Large intestine (tissue), 3 donors: ENCODE results near the gene MAPK12. TPM values are rescaled to one million over a fixed set of nuclear protein-coding genes. Genes with fewer than 3 reads are reported as not detected.

Source experiments
- DNase-seq, 2 donors: peaks; one replicate each; pipeline versions ENCODE4 v3.0.0 to v3.0.0-alpha.2; 2013
- H3K27ac ChIP-seq: one replicate; pipeline ENCODE4 v1.5.1; 2013; ENCODE audit warnings: low read length
- H3K27me3 ChIP-seq: 2 replicates; pipeline ENCODE4 v1.6.1; 2013; ENCODE audit warnings: low read length; ENCODE audit not compliant: control insufficient read depth, insufficient read depth
- H3K36me3 ChIP-seq: 2 replicates; pipeline ENCODE4 v1.6.1; 2013; ENCODE audit warnings: low read length; ENCODE audit not compliant: control insufficient read depth, insufficient read depth
- H3K4me1 ChIP-seq: one replicate; pipeline ENCODE4 v1.6.1; 2013; ENCODE audit warnings: low read length; ENCODE audit not compliant: control insufficient read depth, insufficient read depth
- H3K4me3 ChIP-seq: one replicate; pipeline ENCODE4 v1.5.1; 2013; ENCODE audit warnings: low read length
- H3K9me3 ChIP-seq: one replicate; pipeline ENCODE4 v1.6.1; 2013; ENCODE audit warnings: mild to moderate bottlenecking, low read depth, low read length, moderate library complexity; ENCODE audit not compliant: control insufficient read depth
- WGBS: methylation state at CpG from one replicate; pipeline ENCODE4 v1.1.5; 2013; ENCODE audit warnings: low lambda C conversion rate; ENCODE audit not compliant: insufficient coverage; 5-methylcytosine and 5-hydroxymethylcytosine counted together
- polyA plus RNA-seq: library from polyadenylated mRNA; unstranded; fragments of 120-200 nt; gene quantifications from one replicate; pipeline ENCODE4 v1.2.1, GENCODE V29; 2013

Gene MAPK12
- polyA plus RNA-seq, 1 donor, result 7.6 TPM

- H3K27ac ChIP-seq, result no peak overlapping the region
- DNase-seq, result peak; percentile 54 to 61
- no peaks in the 10 kb centered on the region for H3K27me3 ChIP-seq
- peaks cover 90% of the 10 kb centered on the region for H3K36me3 ChIP-seq
- H3K9me3 ChIP-seq, result peaks cover 19% of the 10 kb centered on the region
- H3K4me3 ChIP-seq, result no peak overlapping the region
- H3K4me1 ChIP-seq, result peaks cover 3% of the 10 kb centered on the region
- WGBS, result no CpG with 5 or more reads among the region's 42 CpGs
These were observed 42.3 kb downstream of the MAPK12 start for GRCh38 chr22:50218996-50219727.

GRCh38 chr22:50218153-50218995, 43.1 kb downstream of the MAPK12 start:
- peaks cover 3% of the 10 kb centered on the region for H3K4me1 ChIP-seq
- no CpG with 5 or more reads among the region's 43 CpGs for WGBS
- no peak overlapping the region for H3K4me3 ChIP-seq
- DNase-seq, result peak in 1 of 2 donors; percentile 29
- no peaks in the 10 kb centered on the region for H3K27me3 ChIP-seq
- H3K36me3 ChIP-seq, result peaks cover 90% of the 10 kb centered on the region
- no peak overlapping the region for H3K27ac ChIP-seq
- H3K9me3 ChIP-seq, result peaks cover 19% of the 10 kb centered on the region

- no peak for DNase-seq
- WGBS, result no CpG with 5 or more reads among the region's 21 CpGs
- peaks cover 3% of the 10 kb centered on the region for H3K4me1 ChIP-seq
- H3K27ac ChIP-seq, result no peak overlapping the region
- H3K36me3 ChIP-seq, result peaks cover 90% of the 10 kb centered on the region
- no peak overlapping the region for H3K4me3 ChIP-seq
- peaks cover 19% of the 10 kb centered on the region for H3K9me3 ChIP-seq
- no peaks in the 10 kb centered on the region for H3K27me3 ChIP-seq
These were observed 43.8 kb downstream of the MAPK12 start for GRCh38 chr22:50217543-50218152.

- no CpG with 5 or more reads among the region's 57 CpGs for WGBS
- DNase-seq, result no peak
- no peaks in the 10 kb centered on the region for H3K27me3 ChIP-seq
- no peak overlapping the region for H3K27ac ChIP-seq
- H3K4me3 ChIP-seq, result no peak overlapping the region
- peaks cover 3% of the 10 kb centered on the region for H3K4me1 ChIP-seq
- peaks cover 90% of the 10 kb centered on the region for H3K36me3 ChIP-seq
- peaks cover 19% of the 10 kb centered on the region for H3K9me3 ChIP-seq
These were observed 44.6 kb downstream of the MAPK12 start for GRCh38 chr22:50216684-50217520.

DNA sequence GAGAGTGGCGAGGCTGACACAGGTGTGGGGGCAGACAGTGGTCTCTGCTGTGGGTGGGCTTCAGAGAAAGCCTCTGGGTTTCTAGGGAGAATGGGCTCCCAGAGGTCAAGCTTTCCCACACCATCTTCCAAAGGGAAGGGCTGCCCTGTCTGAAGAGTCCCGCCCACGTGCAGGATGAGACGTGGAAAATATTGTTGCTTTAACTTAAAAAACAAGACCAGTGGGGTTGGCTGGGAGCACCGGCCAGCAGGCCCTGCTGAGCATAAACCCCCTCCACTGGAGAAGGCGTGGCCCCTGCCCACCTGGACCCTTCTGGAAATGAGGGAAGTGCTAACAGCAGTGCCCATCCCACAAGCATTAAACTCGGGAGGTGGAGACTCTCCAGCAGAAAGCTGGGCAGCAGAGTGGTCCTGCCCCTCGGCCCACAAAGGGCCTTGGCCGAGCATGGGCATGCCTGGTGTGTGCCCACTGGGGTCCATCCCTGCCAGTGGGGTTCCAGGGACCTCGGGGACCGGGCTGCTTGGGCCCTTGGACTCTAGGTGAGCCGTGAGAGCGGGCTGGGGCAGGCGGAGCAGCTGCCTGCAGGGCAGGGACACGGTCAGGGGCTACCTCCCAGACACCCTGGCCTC, 45.3 kb downstream of the MAPK12 start:
- peaks cover 3% of the 10 kb centered on the region for H3K4me1 ChIP-seq
- H3K4me3 ChIP-seq, result no peak overlapping the region
- no peaks in the 10 kb centered on the region for H3K27me3 ChIP-seq
- DNase-seq, result no peak
- peaks cover 86% of the 10 kb centered on the region for H3K36me3 ChIP-seq
- peaks cover 19% of the 10 kb centered on the region for H3K9me3 ChIP-seq
- WGBS, result 75% methylated on average over 2 of the region's 15 CpGs
- H3K27ac ChIP-seq, result no peak overlapping the region

DNA sequence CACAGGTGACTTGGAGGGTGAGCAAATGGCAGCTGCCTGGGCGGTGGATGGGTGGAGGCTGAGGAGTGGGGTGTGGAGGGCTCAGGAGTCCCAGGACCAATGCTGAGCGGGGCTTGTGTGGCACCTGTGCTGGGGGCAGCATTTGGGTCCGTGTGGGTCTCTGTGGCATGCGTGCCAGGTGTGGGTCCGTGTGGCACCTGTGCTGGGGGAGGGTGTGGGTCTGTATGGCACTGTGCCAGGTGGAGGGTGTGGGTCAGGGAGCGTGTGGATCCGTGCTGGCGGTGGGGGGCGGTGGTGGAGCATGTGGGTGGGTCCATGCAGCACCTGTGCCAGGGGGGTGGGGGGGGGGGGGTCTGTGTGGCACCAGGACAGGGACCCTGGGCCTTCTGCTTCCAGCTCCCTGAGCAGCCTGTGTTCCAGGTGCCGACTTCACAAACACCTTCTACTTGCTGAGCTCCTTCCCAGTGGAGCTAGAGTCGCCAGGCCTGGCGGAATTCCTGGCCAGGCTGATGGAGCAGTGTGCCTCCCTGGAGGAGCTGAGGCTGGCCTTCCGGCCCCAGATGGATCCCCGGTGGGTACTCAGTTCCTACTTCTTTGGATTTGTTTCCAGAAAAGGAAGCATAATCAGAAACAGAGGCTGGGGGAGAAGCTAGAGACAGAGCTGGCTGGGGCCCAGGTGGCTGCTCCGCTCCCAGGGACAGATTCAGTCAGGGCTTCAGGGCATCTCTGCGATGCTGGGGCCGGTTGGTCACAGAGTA, 46.0 kb downstream of the MAPK12 start:
- 100% methylated on average over 1 of the region's 17 CpGs for WGBS
- no peak for DNase-seq
- Histone ChIP-seq H3K4me3 (no peak overlapping the region), H3K4me1 (peaks cover 3% of the 10 kb centered on the region), H3K36me3 (peaks cover 86% of the 10 kb centered on the region), H3K27ac (no peak overlapping the region), H3K27me3 (no peaks in the 10 kb centered on the region), H3K9me3 (peaks cover 19% of the 10 kb centered on the region)

GRCh38 chr22:50213263-50213662, 48.2 kb downstream of the MAPK12 start:
- H3K4me3 ChIP-seq, result no peak overlapping the region
- no peaks in the 10 kb centered on the region for H3K4me1 ChIP-seq
- peaks cover 79% of the 10 kb centered on the region for H3K36me3 ChIP-seq
- H3K27ac ChIP-seq, result no peak overlapping the region
- DNase-seq, result no peak
- peaks cover 9% of the 10 kb centered on the region for H3K9me3 ChIP-seq
- no peaks in the 10 kb centered on the region for H3K27me3 ChIP-seq
- no CpG with 5 or more reads among the region's 9 CpGs for WGBS

GRCh38 chr22:50211147-50211546, 50.3 kb downstream of the MAPK12 start:
- no CpG with 5 or more reads among the region's 14 CpGs for WGBS
- Histone ChIP-seq H3K9me3 (peaks cover 2% of the 10 kb centered on the region), H3K27ac (no peak overlapping the region), H3K27me3 (no peaks in the 10 kb centered on the region), H3K4me1 (no peaks in the 10 kb centered on the region), H3K4me3 (no peak overlapping the region), H3K36me3 (peaks cover 78% of the 10 kb centered on the region)
- no peak for DNase-seq

- peaks cover 2% of the 10 kb centered on the region for H3K9me3 ChIP-seq
- peaks cover 76% of the 10 kb centered on the region for H3K36me3 ChIP-seq
- H3K4me1 ChIP-seq, result no peaks in the 10 kb centered on the region
- H3K27me3 ChIP-seq, result no peaks in the 10 kb centered on the region
- no peak for DNase-seq
- no peak overlapping the region for H3K4me3 ChIP-seq
- H3K27ac ChIP-seq, result no peak overlapping the region
- WGBS, result no CpG with 5 or more reads among the region's 32 CpGs
These were observed 50.9 kb downstream of the MAPK12 start for GRCh38 chr22:50210378-50211139.
